ENCODE data around the gene SMYD3.

The SMYD3 gene

GRCh38 chr1:246518456-246519205 is 11.6 kb upstream of the SMYD3 start:
- no peak overlapping the region for H3K4me3 ChIP-seq (ENCODE audit: control insufficient read depth, low read depth, low read length)
- TF ChIP-seq CTCF (IDR thresholded peaks at IDR 0.05; ENCODE audit: control insufficient read depth, insufficient read depth, low read depth, low read length, missing control alignments), result no peak
- no peak for DNase-seq (ENCODE audit: low read depth)

GRCh38 chr1:246517391-246517790 is 10.3 kb upstream of the SMYD3 start:
- TF ChIP-seq CTCF (IDR thresholded peaks at IDR 0.05; ENCODE audit: control insufficient read depth, insufficient read depth, low read depth, low read length, missing control alignments), result no peak
- DNase-seq (ENCODE audit: low read depth), result no peak
- H3K4me3 ChIP-seq (ENCODE audit: control insufficient read depth, low read depth, low read length), result no peak overlapping the region

GRCh38 chr1:246516126-246516525 is 9.0 kb upstream of the SMYD3 start:
- H3K4me3 ChIP-seq (ENCODE audit: control insufficient read depth, low read depth, low read length), result no peak overlapping the region
- no peak for DNase-seq (ENCODE audit: low read depth)
- no peak for TF ChIP-seq CTCF (IDR thresholded peaks at IDR 0.05; ENCODE audit: control insufficient read depth, insufficient read depth, low read depth, low read length, missing control alignments)

- H3K4me3 ChIP-seq (ENCODE audit: control insufficient read depth, low read depth, low read length), result no peak overlapping the region
- no peak for TF ChIP-seq CTCF (IDR thresholded peaks at IDR 0.05; ENCODE audit: control insufficient read depth, insufficient read depth, low read depth, low read length, missing control alignments)
- no peak for DNase-seq (ENCODE audit: low read depth)
Observed at GRCh38 chr1:246515390-246516005, 8.4 kb upstream of the SMYD3 start.

GRCh38 chr1:246513619-246514343 is 6.7 kb upstream of the SMYD3 start:
- DNase-seq (ENCODE audit: low read depth), result no peak
- H3K4me3 ChIP-seq (ENCODE audit: control insufficient read depth, low read depth, low read length), result no peak overlapping the region
- TF ChIP-seq CTCF (IDR thresholded peaks at IDR 0.05; ENCODE audit: control insufficient read depth, insufficient read depth, low read depth, low read length, missing control alignments), result no peak

- no peak for TF ChIP-seq CTCF (IDR thresholded peaks at IDR 0.05; ENCODE audit: control insufficient read depth, insufficient read depth, low read depth, low read length, missing control alignments)
- DNase-seq (ENCODE audit: low read depth), result no peak
Observed at GRCh38 chr1:246513041-246513440, 6.0 kb upstream of the SMYD3 start.

More at GRCh38 chr1:246513041-246513440, 6.0 kb upstream of the SMYD3 start:
- no peak overlapping the region for H3K4me3 ChIP-seq (ENCODE audit: control insufficient read depth, low read depth, low read length)
